Fibroblast of the aortic adventitia (primary cell): ENCODE measurements around the gene LRSAM1. TPM values are rescaled to one million over a fixed set of nuclear protein-coding genes. Genes with fewer than 3 reads are reported as not detected.
A peak's percentile ranks its signal among the peaks of the same experiment; 100 is the strongest.

Source experiments
- DNase-seq: peaks from one replicate; pipeline ENCODE4 v3.0.0-alpha.2; 2010; ENCODE audit warnings: low read depth
- H3K4me3 ChIP-seq: 2 replicates; pipeline ENCODE4 v1.5.1; 2011; ENCODE audit warnings: low read depth, mild to moderate bottlenecking, control low read depth, low read length, moderate library complexity
- small RNA-seq: library from RNA; depleted of rRNA; stranded (forward); fragments of <200 nt; gene quantifications from one replicate; pipeline ENCODE3, GENCODE V24; 2012
- total RNA-seq: library from RNA; depleted of rRNA; stranded (reverse); fragments of >200 nt; gene quantifications from 2 replicates; pipeline ENCODE4 v1.2.3, GENCODE V29; 2012; ENCODE audit warnings: low replicate concordance
- TF ChIP-seq, protein P1 (sequence below): IDR thresholded peaks from 2 replicates; pipeline ENCODE4 v1.5.1; 2011; ENCODE audit warnings: mild to moderate bottlenecking, low read length, control low read depth, inconsistent platforms; ENCODE audit not compliant: insufficient read depth

The LRSAM1 gene
- total RNA-seq, 1 donor: 15.3 TPM

GRCh38 chr9:127549218-127549617, 97.9 kb downstream of the LRSAM1 start:
- no peak for DNase-seq
- TF ChIP-seq, protein P1, sequence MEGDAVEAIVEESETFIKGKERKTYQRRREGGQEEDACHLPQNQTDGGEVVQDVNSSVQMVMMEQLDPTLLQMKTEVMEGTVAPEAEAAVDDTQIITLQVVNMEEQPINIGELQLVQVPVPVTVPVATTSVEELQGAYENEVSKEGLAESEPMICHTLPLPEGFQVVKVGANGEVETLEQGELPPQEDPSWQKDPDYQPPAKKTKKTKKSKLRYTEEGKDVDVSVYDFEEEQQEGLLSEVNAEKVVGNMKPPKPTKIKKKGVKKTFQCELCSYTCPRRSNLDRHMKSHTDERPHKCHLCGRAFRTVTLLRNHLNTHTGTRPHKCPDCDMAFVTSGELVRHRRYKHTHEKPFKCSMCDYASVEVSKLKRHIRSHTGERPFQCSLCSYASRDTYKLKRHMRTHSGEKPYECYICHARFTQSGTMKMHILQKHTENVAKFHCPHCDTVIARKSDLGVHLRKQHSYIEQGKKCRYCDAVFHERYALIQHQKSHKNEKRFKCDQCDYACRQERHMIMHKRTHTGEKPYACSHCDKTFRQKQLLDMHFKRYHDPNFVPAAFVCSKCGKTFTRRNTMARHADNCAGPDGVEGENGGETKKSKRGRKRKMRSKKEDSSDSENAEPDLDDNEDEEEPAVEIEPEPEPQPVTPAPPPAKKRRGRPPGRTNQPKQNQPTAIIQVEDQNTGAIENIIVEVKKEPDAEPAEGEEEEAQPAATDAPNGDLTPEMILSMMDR: no peak
- no peak overlapping the region for H3K4me3 ChIP-seq

DNA sequence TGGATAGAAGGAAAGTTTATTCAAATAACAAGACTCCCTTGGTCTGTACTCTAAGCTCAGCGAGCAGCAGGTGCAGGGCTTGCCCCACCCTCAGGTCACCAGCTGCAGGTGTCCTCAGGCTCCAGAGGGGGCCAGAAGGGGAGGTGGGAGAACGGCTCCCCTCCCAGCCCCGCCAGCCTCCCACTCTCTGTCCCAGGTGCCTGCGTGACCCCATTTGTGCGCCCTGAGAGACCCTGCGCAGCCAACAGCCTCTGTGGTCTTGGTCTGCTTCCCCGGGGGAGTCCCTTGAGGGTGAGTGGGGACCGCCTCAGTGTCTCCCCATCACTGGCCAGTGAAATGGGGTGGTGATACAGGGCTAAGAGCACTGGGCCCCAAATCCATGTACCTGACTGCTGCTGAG, 98.4 kb downstream of the LRSAM1 start:
- H3K4me3 ChIP-seq: no peak overlapping the region
- TF ChIP-seq, protein P1: no peak
- no peak for DNase-seq

DNA sequence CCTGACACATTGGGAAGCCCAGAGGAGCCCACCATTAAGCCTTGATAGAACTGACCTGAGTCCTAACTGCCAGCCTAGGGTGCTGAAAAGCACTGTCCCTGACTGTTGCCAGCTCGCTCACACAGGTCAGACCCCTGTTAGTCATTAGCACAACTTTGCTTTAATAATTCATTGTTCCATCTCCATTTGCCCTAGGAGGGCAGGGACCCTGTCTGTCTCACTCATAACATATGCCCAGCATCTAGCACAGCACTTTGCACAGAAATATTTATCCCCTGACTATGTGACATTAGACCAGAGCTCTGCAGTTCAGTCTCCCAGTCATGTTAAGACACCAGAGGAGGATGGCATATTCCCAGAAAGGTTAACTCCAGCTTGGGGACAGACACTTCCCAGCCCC, 99.0 kb downstream of the LRSAM1 start:
- DNase-seq: no peak
- TF ChIP-seq, protein P1: no peak
- no peak overlapping the region for H3K4me3 ChIP-seq

DNA sequence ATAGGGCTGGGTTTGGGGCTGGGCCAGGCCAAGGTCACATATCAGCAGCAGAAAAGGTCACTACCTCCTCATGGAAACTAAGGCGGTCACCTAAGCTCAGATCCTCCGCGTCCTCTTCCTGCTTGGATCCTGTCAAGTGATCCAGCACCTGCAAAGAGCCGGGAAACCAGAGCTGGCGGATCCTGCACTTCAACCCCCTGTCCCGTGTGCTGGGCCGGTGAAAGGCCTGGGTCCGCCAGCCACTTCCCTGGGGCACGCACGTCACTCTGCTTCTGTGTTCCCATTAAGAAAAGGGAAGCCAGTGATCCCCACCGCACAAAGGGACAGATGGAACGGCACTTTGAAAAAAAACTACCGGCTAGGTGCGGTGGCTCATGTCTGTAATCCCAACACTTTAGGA, 99.4 kb downstream of the LRSAM1 start:
- TF ChIP-seq, protein P1: no peak
- DNase-seq: no peak
- no peak overlapping the region for H3K4me3 ChIP-seq

Small RNA genes within 50 kb of the gene (small RNA-seq; reads per million reads assigned to genes)
- gene RF00019: not detected
- gene SNORA65: 586 reads per million, percentile 99 among the genes with 10 or more reads in this experiment

Other genes with a start within 250 kb of the LRSAM1 start
- 1.1 and 2.5 TPM in 2 replicates for gene GARNL3, start 186.7 kb upstream of the LRSAM1 start, total RNA-seq
- gene SLC2A8, start 54.3 kb upstream of the LRSAM1 start, total RNA-seq: 5.5 TPM in 1 of 2 replicates, not detected in the other
- 10.2 and 21.0 TPM in 2 replicates for gene ZNF79, start 27.1 kb upstream of the LRSAM1 start, total RNA-seq
- 511 and 2,619 TPM in 2 replicates for gene RPL12, start 104 bp upstream of the LRSAM1 start, total RNA-seq
- gene STXBP1, start 160.8 kb downstream of the LRSAM1 start, total RNA-seq: 25.5 and 40.6 TPM in 2 replicates